Endothelial cell of umbilical vein (primary cell): Measurements from ENCODE around the gene DNAH6. TPM values are rescaled to one million over a fixed set of nuclear protein-coding genes. Genes with fewer than 3 reads are reported as not detected.

ENCODE experiments used
- BruUV-seq: library from RNA; stranded (reverse); fragments of 400-500 nt; replicated peaks from 2 replicates; lab custom pipeline; 2021; lab: Mats Ljungman, UMichigan
- CTCF ChIA-PET: fragments of 300-600, 350-600 bp; sonication (Branson Sonifier 250); formaldehyde crosslinking; loops from one replicate; lab custom pipeline; 2021; ENCODE audit warnings: antibody characterized with exemption, inconsistent platforms; lab: Charles Lee
- POLR2A ChIA-PET: fragments of 300-600, 350-600 bp; sonication (Branson Sonifier 250); formaldehyde crosslinking; loops from one replicate; lab custom pipeline; 2021; ENCODE audit warnings: antibody characterized with exemption, inconsistent platforms; lab: Charles Lee
- DNase-seq: peaks from one replicate; pipeline ENCODE4 v3.0.0-alpha.2; 2011; ENCODE audit warnings: low read depth, low spot score
- FAIRE-seq: peaks from 2 replicates; lab custom pipeline; 2011; peaks lifted over from hg19 to GRCh38; lab: Jason Lieb, UNC
- H2AFZ ChIP-seq: 2 replicates; pipeline ENCODE4 v1.6.0; 2012; ENCODE audit warnings: low read depth, low read length, control low read depth, inconsistent platforms
- H3K27ac ChIP-seq: 2 replicates; pipeline ENCODE4 v1.5.1; 2011; ENCODE audit warnings: low read depth, mild to moderate bottlenecking, control low read depth, low read length, moderate library complexity; ENCODE audit not compliant: insufficient read depth
- H3K27me3 ChIP-seq, 2 experiments: 2 replicates each; pipeline versions ENCODE4 v1.6.0 to v1.6.1; 2011; ENCODE audit warnings: low read length in 2 of 2, mixed read lengths in 1 of 2; ENCODE audit not compliant: control insufficient read depth in 2 of 2, insufficient read depth in 2 of 2
- H3K36me3 ChIP-seq, 2 experiments: 2 replicates in 1 of 2; 3 replicates in 1 of 2; pipeline ENCODE4 v1.5.1; 2011; ENCODE audit warnings: low read length in 2 of 2, mild to moderate bottlenecking in 1 of 2, moderate library complexity in 1 of 2; ENCODE audit not compliant: control insufficient read depth in 2 of 2, insufficient read depth in 2 of 2; ENCODE audit errors: extremely low read depth in 1 of 2
- H3K4me1 ChIP-seq: 3 replicates; pipeline ENCODE4 v1.5.1; 2011; ENCODE audit warnings: mild to moderate bottlenecking, low read length; ENCODE audit not compliant: control insufficient read depth, insufficient read depth; ENCODE audit errors: extremely low read depth
- H3K4me2 ChIP-seq: 2 replicates; pipeline ENCODE4 v1.6.1; 2011; ENCODE audit warnings: low read length, control low read depth, mixed read lengths; ENCODE audit not compliant: insufficient read depth
- H3K4me3 ChIP-seq, 3 experiments: fragments of 200-600 bp in 1 of 3; sonication (generic), shearing (Covaris generic) in 1 of 3; replicated peaks in 1 of 3; 2 replicates each; pipeline ENCODE4 v1.5.1; 2011 to 2016; ENCODE audit warnings: control low read depth in 3 of 3, low read length in 3 of 3, mild to moderate bottlenecking in 2 of 3, inconsistent platforms in 1 of 3, low read depth in 1 of 3, moderate library complexity in 1 of 3; ENCODE audit not compliant: insufficient read depth in 1 of 3
- H3K79me2 ChIP-seq: 2 replicates; pipeline ENCODE4 v1.6.0; 2012; ENCODE audit warnings: low read length, inconsistent platforms; ENCODE audit not compliant: control insufficient read depth, insufficient read depth
- H3K9ac ChIP-seq: replicated peaks from 2 replicates; pipeline ENCODE3; 2011; ENCODE audit warnings: low read length, control low read depth; ENCODE audit not compliant: insufficient read depth; ENCODE audit errors: extremely low read depth
- H3K9me1 ChIP-seq: replicated peaks from 3 replicates; pipeline ENCODE4 v1.6.0; 2011; ENCODE audit warnings: mild to moderate bottlenecking, low read length; ENCODE audit not compliant: control insufficient read depth, insufficient read depth; ENCODE audit errors: extremely low read depth
- H3K9me3 ChIP-seq: replicated peaks from 2 replicates; pipeline ENCODE4 v1.5.1; 2012; ENCODE audit warnings: low read length, inconsistent platforms; ENCODE audit not compliant: control insufficient read depth, insufficient read depth
- H4K20me1 ChIP-seq: replicated peaks from 2 replicates; pipeline ENCODE3; 2011; ENCODE audit warnings: mild to moderate bottlenecking, low read length; ENCODE audit not compliant: control insufficient read depth, insufficient read depth; ENCODE audit errors: extremely low read depth
- CTCF ChIP-seq, 2 donors: IDR thresholded peaks; 1 replicate in 1 of 2; 2 replicates in 1 of 2; pipeline ENCODE4 v1.5.1; 2011; ENCODE audit warnings: low read length in 2 of 2, mild to moderate bottlenecking in 2 of 2, moderate library complexity in 2 of 2, control low read depth in 1 of 2, inconsistent platforms in 1 of 2, low read depth in 1 of 2; ENCODE audit not compliant: insufficient read depth in 1 of 2; ENCODE audit errors: extremely low read depth in 1 of 2
- EZH2 ChIP-seq: IDR thresholded peaks from 2 replicates; pipeline ENCODE4 v1.6.1; 2012; ENCODE audit warnings: borderline replicate concordance, low read depth, mild to moderate bottlenecking, moderate library complexity, low read length, inconsistent platforms; ENCODE audit not compliant: severe bottlenecking
- FOS ChIP-seq: IDR thresholded peaks from 2 replicates; pipeline ENCODE4 v1.6.1; 2011; ENCODE audit warnings: mild to moderate bottlenecking, low read length, moderate library complexity, borderline replicate concordance; ENCODE audit not compliant: insufficient read depth
- GATA2 ChIP-seq: IDR thresholded peaks from 2 replicates; pipeline ENCODE4 v1.7.0; 2011; ENCODE audit warnings: low read depth, mild to moderate bottlenecking, moderate library complexity, mixed read lengths, low read length; ENCODE audit not compliant: insufficient read length, insufficient read depth
- JUN ChIP-seq: IDR thresholded peaks from 2 replicates; pipeline ENCODE4 v1.6.1; 2011; ENCODE audit warnings: borderline replicate concordance, low read depth; ENCODE audit not compliant: insufficient read length, insufficient read depth
- MAX ChIP-seq: IDR thresholded peaks from 2 replicates; pipeline ENCODE4 v1.6.1; 2011; ENCODE audit not compliant: insufficient read depth, insufficient read length
- MYC ChIP-seq: IDR thresholded peaks from one replicate; pipeline ENCODE4 v1.6.1; 2011; ENCODE audit warnings: mild to moderate bottlenecking, low read depth, low read length
- POLR2A ChIP-seq: IDR thresholded peaks from 2 replicates; pipeline ENCODE4 v1.6.1; 2012; ENCODE audit warnings: low read depth, mild to moderate bottlenecking, control low read depth, low read length
- POLR2AphosphoS5 ChIP-seq: IDR thresholded peaks from 2 replicates; pipeline ENCODE4 v1.6.1; 2012; ENCODE audit warnings: low read depth, mild to moderate bottlenecking, control low read depth, low read length, moderate library complexity; ENCODE audit not compliant: insufficient read depth
- dilution Hi-C: fragments of 300-500 bp; cut with MboI; formaldehyde crosslinking; loops from one replicate; pipeline ENCODE4 v1.15.0; 2019; ENCODE audit warnings: low sequenced_read_pairs; ENCODE audit not compliant: extremely low pct_ligation_motif_present
- intact Hi-C: fragments of 100-400 bp; cut with micrococcal nuclease; formaldehyde crosslinking; loops from one replicate; pipeline ENCODE4 v1.10.0; 2022
- polyA plus RNA-seq, 4 experiments: library from polyadenylated mRNA; depleted of rRNA in 3 of 4; stranded (reverse) in 3 of 4; unstranded in 1 of 4; fragments of >200 nt; gene quantifications; 2 replicates each; pipeline versions ENCODE4 v1.2.1 to v1.2.3, GENCODE V29; 2011 to 2012; ENCODE audit warnings: missing spikeins in 1 of 4
- total RNA-seq: library from RNA; stranded (reverse); gene quantifications from 2 replicates; pipeline ENCODE4 v1.2.3, GENCODE V29; 2021

DNAH6 gene
- total and polyA plus RNA-seq, 2 donors (not counting 3 experiments of a cell fraction or from before 2014, with no cell fraction given), result 0.24 TPM; not detected in 1

- Histone ChIP-seq H3K9me3 (no peaks in the 10 kb centered on the region), H3K27ac (no peak overlapping the region), H3K4me2 (no peak overlapping the region), H3K79me2 (no peaks in the 10 kb centered on the region), H2AFZ (no peak overlapping the region), H3K4me3 (no peak overlapping the region), H4K20me1 (no peaks in the 10 kb centered on the region), H3K9ac (no peak overlapping the region), H3K36me3 (no peaks in the 10 kb centered on the region), H3K9me1 (no peaks in the 10 kb centered on the region), H3K4me1 (no peaks in the 10 kb centered on the region), H3K27me3 (peaks cover 0 to 1% of the 10 kb centered on the region in 2 experiments)
- intact Hi-C loops (no loop called here), dilution Hi-C loops (no loop called here)
- ChIA-PET POLR2A (no interaction called here), CTCF (interaction anchor here (1.5 kb wide), 1 partner anchor 21 kb away, joined by 6 read pairs; no protein-coding TSS in a partner anchor)
- BruUV-seq, result no TSS peak
- DNase-seq (no peak), FAIRE-seq (no peak)
- TF ChIP-seq FOS, result no peak
- TF ChIP-seq MYC, result no peak
- no peak for TF ChIP-seq POLR2AphosphoS5
- no peak for TF ChIP-seq JUN
- TF ChIP-seq CTCF (IDR thresholded peaks at IDR 0.05; ENCODE audit: extremely low read depth in 1 of 2, insufficient read depth in 1 of 2, low read depth in 1 of 2, low read length in 2 of 2), result no peak
- TF ChIP-seq MAX, result no peak
- TF ChIP-seq EZH2, result no peak
- no peak for TF ChIP-seq POLR2A
- TF ChIP-seq GATA2, result no peak
These were observed 345.2 kb downstream of the DNAH6 start for GRCh38 chr2:84861539-84861938.
